ENCODE results near the gene PEX5.
"Not testable (repeated sequence)": the region's sequence is repeated elsewhere in the genome, so short reads cannot be mapped to it uniquely, and the experiment has no call there.

The PEX5 gene

DNA sequence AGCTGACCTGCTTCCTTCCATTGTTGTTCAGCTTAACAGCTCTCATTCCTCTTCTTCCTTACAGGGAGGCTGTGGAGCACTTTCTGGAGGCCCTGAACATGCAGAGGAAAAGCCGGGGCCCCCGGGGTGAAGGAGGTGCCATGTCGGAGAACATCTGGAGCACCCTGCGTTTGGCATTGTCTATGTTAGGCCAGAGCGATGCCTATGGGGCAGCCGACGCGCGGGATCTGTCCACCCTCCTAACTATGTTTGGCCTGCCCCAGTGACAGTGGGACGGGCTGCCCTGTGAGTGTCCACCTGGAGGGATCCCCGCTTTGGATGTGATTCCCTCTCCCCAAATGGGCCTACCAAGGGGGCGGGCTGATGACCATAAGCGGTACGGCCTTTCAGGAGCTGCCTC lies 20.5 kb downstream of the PEX5 start:
- H3K27me3 ChIP-seq (ENCODE audit: insufficient read depth, poor library complexity, severe bottlenecking) = no peaks in the 10 kb centered on the region
- TF ChIP-seq, protein P1, sequence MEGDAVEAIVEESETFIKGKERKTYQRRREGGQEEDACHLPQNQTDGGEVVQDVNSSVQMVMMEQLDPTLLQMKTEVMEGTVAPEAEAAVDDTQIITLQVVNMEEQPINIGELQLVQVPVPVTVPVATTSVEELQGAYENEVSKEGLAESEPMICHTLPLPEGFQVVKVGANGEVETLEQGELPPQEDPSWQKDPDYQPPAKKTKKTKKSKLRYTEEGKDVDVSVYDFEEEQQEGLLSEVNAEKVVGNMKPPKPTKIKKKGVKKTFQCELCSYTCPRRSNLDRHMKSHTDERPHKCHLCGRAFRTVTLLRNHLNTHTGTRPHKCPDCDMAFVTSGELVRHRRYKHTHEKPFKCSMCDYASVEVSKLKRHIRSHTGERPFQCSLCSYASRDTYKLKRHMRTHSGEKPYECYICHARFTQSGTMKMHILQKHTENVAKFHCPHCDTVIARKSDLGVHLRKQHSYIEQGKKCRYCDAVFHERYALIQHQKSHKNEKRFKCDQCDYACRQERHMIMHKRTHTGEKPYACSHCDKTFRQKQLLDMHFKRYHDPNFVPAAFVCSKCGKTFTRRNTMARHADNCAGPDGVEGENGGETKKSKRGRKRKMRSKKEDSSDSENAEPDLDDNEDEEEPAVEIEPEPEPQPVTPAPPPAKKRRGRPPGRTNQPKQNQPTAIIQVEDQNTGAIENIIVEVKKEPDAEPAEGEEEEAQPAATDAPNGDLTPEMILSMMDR (IDR thresholded peaks at IDR 0.05; ENCODE audit: poor library complexity, severe bottlenecking) = no peak
- H3K36me3 ChIP-seq (ENCODE audit: low read depth) = no peaks in the 10 kb centered on the region; the same call in 1 of the 2 replicates
- DNase-seq (ENCODE audit: low spot score) (no peak), ATAC-seq (ENCODE audit: low read depth) (no peak)
- no peaks in the 10 kb centered on the region for H3K4me1 ChIP-seq (ENCODE audit: insufficient read depth, poor library complexity, severe bottlenecking)
- H3K4me3 ChIP-seq (ENCODE audit: severe bottlenecking) = no peak overlapping the region
- H3K27ac ChIP-seq (ENCODE audit: poor library complexity, severe bottlenecking) = no peak overlapping the region
- no peaks in the 10 kb centered on the region for H3K9me3 ChIP-seq (ENCODE audit: severe bottlenecking)

DNA sequence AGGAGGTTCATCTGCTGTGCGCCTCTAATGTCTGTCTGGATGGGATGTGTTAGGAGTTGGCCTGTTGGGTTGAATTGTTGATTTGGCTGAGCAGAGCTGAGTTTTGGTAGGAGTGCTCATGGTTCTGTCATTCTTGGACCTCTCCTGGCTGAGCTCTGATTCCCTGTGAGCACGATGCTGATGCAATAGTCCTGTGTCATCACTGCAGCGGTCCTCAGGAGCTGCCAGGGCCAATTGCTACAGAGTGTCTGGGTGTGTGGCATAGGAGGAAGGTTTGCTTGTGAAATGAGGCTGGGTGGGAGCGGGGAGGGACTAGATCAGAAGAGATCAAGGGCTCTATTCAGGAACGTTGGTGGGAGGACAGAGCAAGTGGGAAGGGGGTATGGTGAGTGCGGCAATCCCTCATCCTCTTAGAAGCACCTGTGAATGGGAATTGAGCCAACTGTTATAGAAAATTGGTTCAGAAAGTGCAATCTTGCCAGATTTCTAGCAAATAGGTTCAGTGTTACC lies 21.2 kb downstream of the PEX5 start:
- H3K9me3 ChIP-seq (ENCODE audit: severe bottlenecking) = no peaks in the 10 kb centered on the region

DNA sequence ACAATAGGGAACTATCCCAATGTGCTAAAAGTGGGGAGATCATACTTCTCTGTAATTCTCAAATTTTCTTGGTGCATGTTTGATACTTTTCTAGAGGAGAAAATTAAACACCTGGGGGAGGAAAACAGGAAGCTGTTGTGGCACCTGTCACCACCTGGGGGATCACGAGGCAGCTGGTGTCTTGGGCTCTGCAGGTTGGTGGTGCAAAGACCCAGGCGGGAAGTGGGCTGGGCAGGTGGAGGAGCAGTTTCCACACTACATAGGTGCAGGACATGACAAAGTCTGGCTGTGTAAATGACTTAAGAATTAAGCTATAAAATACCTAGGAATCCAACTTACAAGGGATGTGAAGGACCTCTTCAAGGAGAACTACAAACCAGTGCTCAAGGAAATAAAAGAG lies 23.2 kb downstream of the PEX5 start:
- no peak overlapping the region for H3K27ac ChIP-seq (ENCODE audit: poor library complexity, severe bottlenecking)
- DNase-seq (ENCODE audit: low spot score) (no peak), ATAC-seq (ENCODE audit: low read depth) (no peak)
- TF ChIP-seq, protein P1 (IDR thresholded peaks at IDR 0.05; ENCODE audit: poor library complexity, severe bottlenecking) = no peak
- H3K4me3 ChIP-seq (ENCODE audit: severe bottlenecking) = no peak overlapping the region
- no peaks in the 10 kb centered on the region for H3K4me1 ChIP-seq (ENCODE audit: insufficient read depth, poor library complexity, severe bottlenecking)
- no peaks in the 10 kb centered on the region; the same call in 1 of the 2 replicates for H3K36me3 ChIP-seq (ENCODE audit: low read depth)
- no peaks in the 10 kb centered on the region for H3K27me3 ChIP-seq (ENCODE audit: insufficient read depth, poor library complexity, severe bottlenecking)
- H3K9me3 ChIP-seq (ENCODE audit: severe bottlenecking) = no peaks in the 10 kb centered on the region

More for the DNA sequence above, 21.2 kb downstream of the PEX5 start:
- Histone ChIP-seq H3K27ac (ENCODE audit: poor library complexity, severe bottlenecking) (no peak overlapping the region), H3K36me3 (ENCODE audit: low read depth) (no peaks in the 10 kb centered on the region; the same call in 1 of the 2 replicates), H3K4me3 (ENCODE audit: severe bottlenecking) (no peak overlapping the region), H3K27me3 (ENCODE audit: insufficient read depth, poor library complexity, severe bottlenecking) (no peaks in the 10 kb centered on the region), H3K4me1 (ENCODE audit: insufficient read depth, poor library complexity, severe bottlenecking) (no peaks in the 10 kb centered on the region)
- no peak for DNase-seq (ENCODE audit: low spot score)
- TF ChIP-seq, protein P1 (IDR thresholded peaks at IDR 0.05; ENCODE audit: poor library complexity, severe bottlenecking) = no peak
- no peak for ATAC-seq (ENCODE audit: low read depth)

DNA sequence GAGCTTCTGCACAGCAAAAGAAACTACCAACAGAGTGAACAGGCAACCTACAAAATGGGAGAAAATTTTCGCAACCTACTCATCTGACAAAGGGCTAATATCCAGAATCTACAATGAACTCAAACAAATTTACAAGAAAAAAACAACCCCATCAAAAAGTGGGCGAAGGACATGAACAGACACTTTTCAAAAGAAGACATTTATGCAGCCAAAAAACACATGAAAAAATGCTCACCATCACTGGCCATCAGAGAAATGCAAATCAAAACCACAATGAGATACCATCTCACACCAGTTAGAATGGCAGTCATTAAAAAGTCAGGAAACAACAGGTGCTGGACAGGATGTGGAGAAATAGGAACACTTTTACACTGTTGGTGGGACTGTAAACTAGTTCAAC lies 24.3 kb downstream of the PEX5 start:
- H3K9me3 ChIP-seq (ENCODE audit: severe bottlenecking); H3K36me3 ChIP-seq (ENCODE audit: low read depth); H3K27me3 ChIP-seq (ENCODE audit: insufficient read depth, poor library complexity, severe bottlenecking); H3K4me1 ChIP-seq (ENCODE audit: insufficient read depth, poor library complexity, severe bottlenecking); DNase-seq (ENCODE audit: low spot score); ATAC-seq (ENCODE audit: low read depth); H3K4me3 ChIP-seq (ENCODE audit: severe bottlenecking); H3K27ac ChIP-seq (ENCODE audit: poor library complexity, severe bottlenecking): not testable (repeated sequence)

DNA sequence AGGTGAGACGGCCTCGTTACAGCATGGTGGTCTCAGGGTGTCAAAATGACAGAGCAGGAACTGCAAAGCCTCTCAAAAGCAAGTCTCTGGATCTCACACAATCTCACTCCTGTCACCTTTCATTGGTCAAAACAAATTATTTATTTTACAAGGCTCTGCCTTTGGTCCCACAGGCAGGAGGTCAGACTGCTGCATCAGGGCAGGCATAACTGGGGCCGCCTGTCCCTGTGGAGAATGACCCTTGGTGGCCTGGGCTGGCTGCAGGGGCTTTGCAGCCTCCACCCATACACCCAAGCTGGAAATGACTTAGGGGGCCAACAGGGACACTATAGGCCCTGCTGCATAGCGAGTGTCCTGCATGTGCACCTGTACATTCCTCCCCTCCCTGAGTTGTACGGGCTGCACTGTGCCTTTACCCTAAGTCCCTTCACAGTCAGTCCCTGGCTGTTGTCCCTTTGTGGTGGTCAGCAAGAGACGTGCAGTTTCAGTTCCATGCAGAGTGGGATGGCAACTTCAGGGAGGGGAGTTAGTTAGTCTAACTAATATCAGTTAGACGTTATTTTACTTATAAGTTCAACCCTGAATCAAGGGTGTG lies 28.1 kb downstream of the PEX5 start:
- Histone ChIP-seq H3K36me3 (ENCODE audit: low read depth) (no peaks in the 10 kb centered on the region), H3K4me1 (ENCODE audit: insufficient read depth, poor library complexity, severe bottlenecking) (no peaks in the 10 kb centered on the region), H3K27me3 (ENCODE audit: insufficient read depth, poor library complexity, severe bottlenecking) (no peaks in the 10 kb centered on the region), H3K9me3 (ENCODE audit: severe bottlenecking) (no peaks in the 10 kb centered on the region), H3K4me3 (ENCODE audit: severe bottlenecking) (no peak overlapping the region), H3K27ac (ENCODE audit: poor library complexity, severe bottlenecking) (no peak overlapping the region)
- DNase-seq (ENCODE audit: low spot score) (no peak), ATAC-seq (ENCODE audit: low read depth) (no peak)
- TF ChIP-seq, protein P1 (IDR thresholded peaks at IDR 0.05; ENCODE audit: poor library complexity, severe bottlenecking) = no peak
